H9 (cell line): ENCODE data around the gene LIPK. TPM values are rescaled to one million over a fixed set of nuclear protein-coding genes. Genes with fewer than 3 reads are reported as not detected.

ENCODE experiments used
- DNase-seq: peaks from one replicate; pipeline ENCODE4 v3.0.0-alpha.2; 2017
- H2AFZ ChIP-seq: one replicate; pipeline ENCODE4 v1.6.1; 2013; ENCODE audit warnings: mild to moderate bottlenecking, low read length, control low read depth, moderate library complexity
- H2AK5ac ChIP-seq: 2 replicates; pipeline ENCODE4 v1.6.1; 2013; ENCODE audit warnings: low read length, control low read depth, mixed read lengths; ENCODE audit not compliant: insufficient read length
- H2BK120ac ChIP-seq: one replicate; pipeline ENCODE4 v1.6.1; 2013; ENCODE audit warnings: low read depth, mild to moderate bottlenecking, low read length, control low read depth, inconsistent platforms; ENCODE audit not compliant: poor library complexity, severe bottlenecking
- H2BK12ac ChIP-seq: 2 replicates; pipeline ENCODE4 v1.6.1; 2013; ENCODE audit warnings: low read length, control low read depth, mixed read lengths, low read depth; ENCODE audit not compliant: insufficient read length
- H2BK15ac ChIP-seq: 2 replicates; pipeline ENCODE4 v1.6.1; 2013; ENCODE audit warnings: low read depth, low read length, control low read depth
- H2BK20ac ChIP-seq: one replicate; pipeline ENCODE4 v1.6.1; 2013; ENCODE audit warnings: low read depth, mild to moderate bottlenecking, low read length, control low read depth, inconsistent platforms; ENCODE audit not compliant: poor library complexity, severe bottlenecking
- H2BK5ac ChIP-seq: 2 replicates; pipeline ENCODE4 v1.6.1; 2013; ENCODE audit warnings: low read length, control low read depth, mixed read lengths; ENCODE audit not compliant: insufficient read length
- H3K14ac ChIP-seq: 2 replicates; pipeline ENCODE4 v1.6.1; 2013; ENCODE audit warnings: low read length, control low read depth; ENCODE audit not compliant: insufficient read depth
- H3K18ac ChIP-seq: 2 replicates; pipeline ENCODE4 v1.6.1; 2013; ENCODE audit warnings: low read depth, mild to moderate bottlenecking, mixed read lengths, low read length, control low read depth; ENCODE audit not compliant: insufficient read length
- H3K23ac ChIP-seq: 2 replicates; pipeline ENCODE4 v1.6.1; 2013; ENCODE audit warnings: low read length, control low read depth, mixed read lengths, low read depth; ENCODE audit not compliant: insufficient read length
- H3K23me2 ChIP-seq: 2 replicates; pipeline ENCODE4 v1.6.1; 2013; ENCODE audit warnings: low read depth, mild to moderate bottlenecking, mixed read lengths, low read length, control low read depth; ENCODE audit not compliant: insufficient read length, poor library complexity, severe bottlenecking
- H3K27ac ChIP-seq: 2 replicates; pipeline ENCODE4 v1.5.1; 2013; ENCODE audit warnings: low read length, control low read depth, mixed read lengths, low read depth; ENCODE audit not compliant: insufficient read length
- H3K27me3 ChIP-seq: 2 replicates; pipeline ENCODE4 v1.6.1; 2013; ENCODE audit warnings: low read length, control low read depth, inconsistent platforms; ENCODE audit not compliant: insufficient read depth
- H3K4ac ChIP-seq: 2 replicates; pipeline ENCODE4 v1.6.1; 2013; ENCODE audit warnings: low read depth, mild to moderate bottlenecking, control low read depth, inconsistent platforms, low read length, moderate library complexity
- H3K4me1 ChIP-seq: 2 replicates; pipeline ENCODE4 v1.6.1; 2013; ENCODE audit warnings: low read length, control low read depth, inconsistent platforms; ENCODE audit not compliant: insufficient read depth
- H3K4me2 ChIP-seq: 2 replicates; pipeline ENCODE4 v1.6.1; 2013; ENCODE audit warnings: low read length, control low read depth, mixed read lengths; ENCODE audit not compliant: insufficient read length, insufficient read depth
- H3K56ac ChIP-seq: 2 replicates; pipeline ENCODE4 v1.6.1; 2013; ENCODE audit warnings: low read depth, mild to moderate bottlenecking, mixed read lengths, low read length, control low read depth; ENCODE audit not compliant: insufficient read length
- H3K79me1 ChIP-seq: 2 replicates; pipeline ENCODE4 v1.6.1; 2013; ENCODE audit warnings: low read depth, mild to moderate bottlenecking, moderate library complexity, low read length, control low read depth, inconsistent platforms; ENCODE audit not compliant: insufficient read depth, poor library complexity, severe bottlenecking
- H3K79me2 ChIP-seq: 2 replicates; pipeline ENCODE4 v1.6.1; 2013; ENCODE audit warnings: low read length, control low read depth, inconsistent platforms; ENCODE audit not compliant: insufficient read depth
- H3K9ac ChIP-seq: 2 replicates; pipeline ENCODE4 v1.6.1; 2013; ENCODE audit warnings: low read length, control low read depth, mixed read lengths; ENCODE audit not compliant: insufficient read length; ENCODE audit errors: extremely low read depth
- H3K9me3 ChIP-seq: one replicate; pipeline ENCODE4 v1.6.1; 2013; ENCODE audit warnings: low read depth, low read length, inconsistent platforms; ENCODE audit not compliant: control insufficient read depth
- H3T11ph ChIP-seq: one replicate; pipeline ENCODE4 v1.6.1; 2013; ENCODE audit warnings: mild to moderate bottlenecking, low read length, control low read depth, inconsistent platforms
- H4K20me1 ChIP-seq: one replicate; pipeline ENCODE4 v1.6.1; 2013; ENCODE audit not compliant: control insufficient read depth, insufficient read length, insufficient read depth
- H4K5ac ChIP-seq: 2 replicates; pipeline ENCODE4 v1.6.1; 2013; ENCODE audit warnings: low read depth, mild to moderate bottlenecking, mixed read lengths, low read length, control low read depth; ENCODE audit not compliant: insufficient read length
- H4K8ac ChIP-seq: replicated peaks from 2 replicates; pipeline ENCODE4 v1.6.1; 2013; ENCODE audit warnings: low read length, control low read depth, mixed read lengths, low read depth; ENCODE audit not compliant: insufficient read length
- H4K91ac ChIP-seq: 2 replicates; pipeline ENCODE4 v1.6.1; 2013; ENCODE audit warnings: low read depth, mild to moderate bottlenecking, moderate library complexity, mixed read lengths, low read length, control low read depth; ENCODE audit not compliant: insufficient read length
- H3K27ac Mint-ChIP-seq, 3 experiments: 2 replicates in 2 of 3; 3 replicates in 1 of 3; pipeline ENCODE4 v1.8.0; 2020 to 2021; ENCODE audit warnings: mixed read lengths in 3 of 3, mild to moderate bottlenecking in 1 of 3, moderate library complexity in 1 of 3
- H3K27me3 Mint-ChIP-seq: 2 replicates; pipeline ENCODE4 v1.8.0; 2021; ENCODE audit warnings: low read depth, mild to moderate bottlenecking, moderate library complexity, mixed read lengths
- H3K36me3 Mint-ChIP-seq, 3 experiments: 2 replicates in 2 of 3; 3 replicates in 1 of 3; pipeline ENCODE4 v1.8.0; 2020 to 2021; ENCODE audit warnings: low read depth in 3 of 3, mixed read lengths in 3 of 3; ENCODE audit not compliant: insufficient read depth in 1 of 3
- H3K4me1 Mint-ChIP-seq, 2 experiments: 2 replicates each; pipeline ENCODE4 v1.8.0; 2020; ENCODE audit warnings: mixed read lengths in 2 of 2
- H3K4me3 Mint-ChIP-seq, 2 experiments: 2 replicates in 1 of 2; 3 replicates in 1 of 2; pipeline ENCODE4 v1.8.0; 2020 to 2021; ENCODE audit warnings: mild to moderate bottlenecking in 2 of 2, mixed read lengths in 2 of 2, moderate library complexity in 1 of 2
- H3K9me3 Mint-ChIP-seq, 2 experiments: 2 replicates in 1 of 2; 3 replicates in 1 of 2; pipeline ENCODE4 v1.8.0; 2020; ENCODE audit warnings: mild to moderate bottlenecking in 2 of 2, mixed read lengths in 2 of 2, moderate library complexity in 1 of 2
- WGBS: extraction: QIAGEN DNeasy Blood & Tissue Kit; methylation state at CpG from one replicate; pipeline ENCODE4 v1.1.7; 2013; ENCODE audit warnings: missing lambda C conversion rate, low lambda C conversion rate, mixed read lengths; ENCODE audit not compliant: insufficient read length; ENCODE audit errors: extremely low coverage; 5-methylcytosine and 5-hydroxymethylcytosine counted together
- total RNA-seq: library from RNA; stranded (reverse); gene quantifications from 2 replicates; pipeline ENCODE4 v1.2.1, GENCODE V29; 2021
- TF ChIP-seq, protein P1 (sequence below): fragments of 200-600 bp; sonication (generic); conservative IDR thresholded peaks from 3 replicates; pipeline ENCODE4 v1.8.0; 2021; ENCODE audit warnings: antibody characterized with exemption, mild to moderate bottlenecking

The LIPK gene
- total RNA-seq, 1 experiment from 2014 or later = not detected

DNA sequence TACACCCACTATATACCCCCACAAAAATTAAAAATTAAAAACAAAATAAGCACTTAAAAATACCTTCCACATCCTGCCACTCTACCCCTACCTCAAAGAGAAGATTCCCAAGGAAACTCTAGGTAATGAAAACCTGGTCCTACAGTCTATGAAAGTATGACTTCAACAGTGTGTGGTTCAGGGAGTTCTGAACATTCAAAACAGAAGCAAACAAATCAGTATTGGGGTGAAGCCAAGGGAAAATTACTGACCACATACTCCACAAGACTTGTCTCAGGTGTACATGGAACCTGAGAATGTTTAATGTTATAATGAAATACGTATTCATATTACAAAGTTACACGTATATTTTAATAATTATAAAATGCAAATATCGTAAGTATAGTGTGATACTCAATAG, 76.2 kb downstream of the LIPK start:
- Histone ChIP-seq H2BK5ac (no peak overlapping the region), H3K18ac (no peak overlapping the region), H3K14ac (no peak overlapping the region), H4K20me1 (no peaks in the 10 kb centered on the region), H3K79me2 (no peaks in the 10 kb centered on the region), H3K23ac (no peak overlapping the region), H3K9me3 (no peaks in the 10 kb centered on the region), H3K79me1 (no peaks in the 10 kb centered on the region), H4K91ac (no peak overlapping the region), H3K27me3 (no peaks in the 10 kb centered on the region), H4K8ac (no peak overlapping the region), H2BK20ac (no peak overlapping the region), H3K4me2 (no peak overlapping the region), H3K4me1 (no peaks in the 10 kb centered on the region), H3K23me2 (no peaks in the 10 kb centered on the region), H3K27ac (no peak overlapping the region), H3K9ac (no peak overlapping the region), H2BK12ac (no peak overlapping the region), H2BK120ac (no peak overlapping the region), H2BK15ac (no peak overlapping the region), H4K5ac (no peak overlapping the region), H3T11ph (no peak overlapping the region), H2AFZ (no peak overlapping the region), H3K4ac (no peak overlapping the region), H2AK5ac (no peak overlapping the region), H3K56ac (no peak overlapping the region)
- H3K4me3 Mint-ChIP-seq = no peak overlapping the region
- no peaks in the 10 kb centered on the region for H3K36me3 Mint-ChIP-seq
- no peak overlapping the region for H3K27ac Mint-ChIP-seq
- no peaks in the 10 kb centered on the region for H3K4me1 Mint-ChIP-seq
- WGBS = no CpG with 5 or more reads among the region's 3 CpGs
- no peaks in the 10 kb centered on the region for H3K9me3 Mint-ChIP-seq
- no peak for DNase-seq
- no peaks in the 10 kb centered on the region; the same call in 1 of the 2 replicates for H3K27me3 Mint-ChIP-seq
- TF ChIP-seq, protein P1, sequence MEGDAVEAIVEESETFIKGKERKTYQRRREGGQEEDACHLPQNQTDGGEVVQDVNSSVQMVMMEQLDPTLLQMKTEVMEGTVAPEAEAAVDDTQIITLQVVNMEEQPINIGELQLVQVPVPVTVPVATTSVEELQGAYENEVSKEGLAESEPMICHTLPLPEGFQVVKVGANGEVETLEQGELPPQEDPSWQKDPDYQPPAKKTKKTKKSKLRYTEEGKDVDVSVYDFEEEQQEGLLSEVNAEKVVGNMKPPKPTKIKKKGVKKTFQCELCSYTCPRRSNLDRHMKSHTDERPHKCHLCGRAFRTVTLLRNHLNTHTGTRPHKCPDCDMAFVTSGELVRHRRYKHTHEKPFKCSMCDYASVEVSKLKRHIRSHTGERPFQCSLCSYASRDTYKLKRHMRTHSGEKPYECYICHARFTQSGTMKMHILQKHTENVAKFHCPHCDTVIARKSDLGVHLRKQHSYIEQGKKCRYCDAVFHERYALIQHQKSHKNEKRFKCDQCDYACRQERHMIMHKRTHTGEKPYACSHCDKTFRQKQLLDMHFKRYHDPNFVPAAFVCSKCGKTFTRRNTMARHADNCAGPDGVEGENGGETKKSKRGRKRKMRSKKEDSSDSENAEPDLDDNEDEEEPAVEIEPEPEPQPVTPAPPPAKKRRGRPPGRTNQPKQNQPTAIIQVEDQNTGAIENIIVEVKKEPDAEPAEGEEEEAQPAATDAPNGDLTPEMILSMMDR = no peak
